Keratinocyte (primary cell): Measurements from ENCODE around the gene QTRT2. TPM values are rescaled to one million over a fixed set of nuclear protein-coding genes. Genes with fewer than 3 reads are reported as not detected.

ENCODE experiments used
- DNase-seq: peaks from one replicate; pipeline ENCODE4 v3.0.0-alpha.2; 2011; ENCODE audit warnings: low read depth, missing footprints, low spot score
- FAIRE-seq: peaks from 2 replicates; lab custom pipeline; 2011; peaks lifted over from hg19 to GRCh38; lab: Jason Lieb, UNC
- H2AFZ ChIP-seq: 2 replicates; pipeline ENCODE4 v1.6.0; 2012; ENCODE audit warnings: low read length, control low read depth, inconsistent platforms; ENCODE audit not compliant: control insufficient read depth
- H3K27ac ChIP-seq: 2 replicates; pipeline ENCODE4 v1.5.1; 2011; ENCODE audit warnings: low read length; ENCODE audit not compliant: control insufficient read depth, insufficient read depth
- H3K27me3 ChIP-seq: 3 replicates; pipeline ENCODE4 v1.6.0; 2011; ENCODE audit warnings: low read length; ENCODE audit not compliant: control insufficient read depth, insufficient read depth; ENCODE audit errors: extremely low read depth
- H3K36me3 ChIP-seq, 2 experiments: 2 replicates in 1 of 2; 3 replicates in 1 of 2; pipeline ENCODE4 v1.5.1; 2011; ENCODE audit warnings: low read length in 2 of 2, mild to moderate bottlenecking in 1 of 2; ENCODE audit not compliant: control insufficient read depth in 2 of 2, insufficient read depth in 2 of 2; ENCODE audit errors: extremely low read depth in 1 of 2
- H3K4me1 ChIP-seq: 3 replicates; pipeline ENCODE4 v1.5.1; 2011; ENCODE audit warnings: low read length; ENCODE audit not compliant: control insufficient read depth, insufficient read depth; ENCODE audit errors: extremely low read depth
- H3K4me2 ChIP-seq: 3 replicates; pipeline ENCODE4 v1.6.0; 2011; ENCODE audit warnings: low read depth, low read length; ENCODE audit not compliant: control insufficient read depth, insufficient read depth; ENCODE audit errors: extremely low read depth
- H3K4me3 ChIP-seq, 3 experiments: fragments of 200-600 bp in 1 of 3; sonication (generic) in 1 of 3; 2 replicates in 2 of 3; 3 replicates in 1 of 3; pipeline ENCODE4 v1.5.1; 2011 to 2016; ENCODE audit warnings: low read length in 3 of 3, mild to moderate bottlenecking in 3 of 3, control low read depth in 2 of 3, inconsistent platforms in 1 of 3, low read depth in 1 of 3, mixed read lengths in 1 of 3, mixed run types in 1 of 3, moderate library complexity in 1 of 3; ENCODE audit not compliant: control insufficient read depth in 2 of 3, insufficient read depth in 2 of 3; ENCODE audit errors: extremely low read depth in 1 of 3
- H3K79me2 ChIP-seq: 2 replicates; pipeline ENCODE4 v1.6.0; 2012; ENCODE audit warnings: low read length; ENCODE audit not compliant: control insufficient read depth, insufficient read depth
- H3K9ac ChIP-seq: 3 replicates; pipeline ENCODE4 v1.6.0; 2011; ENCODE audit warnings: low read length; ENCODE audit not compliant: control insufficient read depth, insufficient read depth; ENCODE audit errors: extremely low read depth
- H3K9me1 ChIP-seq: 3 replicates; pipeline ENCODE4 v1.6.0; 2011; ENCODE audit warnings: low read length; ENCODE audit not compliant: control insufficient read depth, insufficient read depth; ENCODE audit errors: extremely low read depth
- H3K9me3 ChIP-seq: 2 replicates; pipeline ENCODE4 v1.5.1; 2012; ENCODE audit warnings: low read depth, low read length; ENCODE audit not compliant: control insufficient read depth
- H4K20me1 ChIP-seq: 3 replicates; pipeline ENCODE4 v1.6.0; 2011; ENCODE audit warnings: low read length; ENCODE audit not compliant: control insufficient read depth, insufficient read depth; ENCODE audit errors: extremely low read depth
- EZH2 ChIP-seq: IDR thresholded peaks from one replicate; pipeline ENCODE4 v1.6.1; 2012; ENCODE audit warnings: inconsistent platforms, mild to moderate bottlenecking, low read length, moderate library complexity
- dilution Hi-C: fragments of 300-500 bp; cut with MboI; formaldehyde crosslinking; loops from one replicate; pipeline ENCODE4 v1.7.0; 2020; ENCODE audit warnings: low sequenced_read_pairs; ENCODE audit not compliant: extremely low pct_ligation_motif_present
- polyA plus RNA-seq, 5 experiments: library from polyadenylated mRNA; depleted of rRNA in 3 of 5; stranded (reverse) in 3 of 5; stranded (forward) in 1 of 5; unstranded in 1 of 5; fragments of >200 nt; gene quantifications; 1 replicate in 1 of 5; 2 replicates in 3 of 5; 3 replicates in 1 of 5; pipeline versions ENCODE4 v1.2.1 to v1.2.3, GENCODE V29; 2011 to 2012; ENCODE audit warnings: missing spikeins in 2 of 5, low read depth in 1 of 5, low replicate concordance in 1 of 5
- TF ChIP-seq, protein P1 (sequence below), 3 experiments: IDR thresholded peaks in 1 of 3; conservative IDR thresholded peaks in 1 of 3; optimal IDR thresholded peaks in 1 of 3; 2 replicates in 2 of 3; 3 replicates in 1 of 3; pipeline versions ENCODE3 to v1.5.1; 2011; ENCODE audit warnings: low read length in 3 of 3, mild to moderate bottlenecking in 3 of 3, moderate library complexity in 2 of 3, control low read depth in 1 of 3, inconsistent platforms in 1 of 3; ENCODE audit not compliant: insufficient read depth in 2 of 3; ENCODE audit errors: extremely low read depth in 1 of 3

The QTRT2 gene
- polyA plus RNA-seq, 1 donor (not counting 4 experiments of a cell fraction or from before 2014, with no cell fraction given) = 18.3 TPM

DNA sequence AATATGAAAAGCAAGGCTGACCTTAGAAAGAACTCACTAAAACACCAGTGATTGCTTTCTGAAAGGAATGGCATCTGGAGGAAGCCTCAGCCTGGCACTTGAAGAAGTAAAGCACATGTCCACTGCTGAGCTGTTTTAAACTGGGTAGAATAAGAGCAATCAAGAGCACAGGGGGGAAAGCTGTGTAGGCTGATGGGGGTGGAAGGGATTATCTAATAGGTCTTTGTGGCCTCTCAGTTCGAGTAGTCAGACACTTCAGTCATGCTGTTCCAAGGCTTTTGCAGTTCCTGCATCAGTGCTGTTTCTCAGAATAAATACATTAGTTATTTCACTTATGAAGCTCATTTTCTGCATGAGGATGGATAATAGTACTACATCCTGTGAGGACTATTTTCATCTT lies 22.8 kb upstream of the QTRT2 start:
- H3K4me2 ChIP-seq = no peak overlapping the region
- no peaks in the 10 kb centered on the region for H3K4me1 ChIP-seq
- dilution Hi-C loops = no loop called here
- no peaks in the 10 kb centered on the region for H3K79me2 ChIP-seq
- no peak for TF ChIP-seq EZH2
- TF ChIP-seq, protein P1, sequence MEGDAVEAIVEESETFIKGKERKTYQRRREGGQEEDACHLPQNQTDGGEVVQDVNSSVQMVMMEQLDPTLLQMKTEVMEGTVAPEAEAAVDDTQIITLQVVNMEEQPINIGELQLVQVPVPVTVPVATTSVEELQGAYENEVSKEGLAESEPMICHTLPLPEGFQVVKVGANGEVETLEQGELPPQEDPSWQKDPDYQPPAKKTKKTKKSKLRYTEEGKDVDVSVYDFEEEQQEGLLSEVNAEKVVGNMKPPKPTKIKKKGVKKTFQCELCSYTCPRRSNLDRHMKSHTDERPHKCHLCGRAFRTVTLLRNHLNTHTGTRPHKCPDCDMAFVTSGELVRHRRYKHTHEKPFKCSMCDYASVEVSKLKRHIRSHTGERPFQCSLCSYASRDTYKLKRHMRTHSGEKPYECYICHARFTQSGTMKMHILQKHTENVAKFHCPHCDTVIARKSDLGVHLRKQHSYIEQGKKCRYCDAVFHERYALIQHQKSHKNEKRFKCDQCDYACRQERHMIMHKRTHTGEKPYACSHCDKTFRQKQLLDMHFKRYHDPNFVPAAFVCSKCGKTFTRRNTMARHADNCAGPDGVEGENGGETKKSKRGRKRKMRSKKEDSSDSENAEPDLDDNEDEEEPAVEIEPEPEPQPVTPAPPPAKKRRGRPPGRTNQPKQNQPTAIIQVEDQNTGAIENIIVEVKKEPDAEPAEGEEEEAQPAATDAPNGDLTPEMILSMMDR (optimal IDR thresholded peaks at IDR 0.05 in 1 of 3, IDR thresholded peaks at IDR 0.05 in 1 of 3, conservative IDR thresholded peaks at IDR 0.05 in 1 of 3; ENCODE audit: extremely low read depth in 1 of 3, insufficient read depth in 2 of 3, low read length in 3 of 3) = no peak
- H3K9ac ChIP-seq = no peak overlapping the region
- no peaks in the 10 kb centered on the region for H3K9me3 ChIP-seq
- H3K27me3 ChIP-seq = no peaks in the 10 kb centered on the region
- no peak for DNase-seq
- H3K4me3 ChIP-seq = no peak overlapping the region
- H3K27ac ChIP-seq = no peak overlapping the region
- no peaks in the 10 kb centered on the region for H3K9me1 ChIP-seq
- no peaks in the 10 kb centered on the region for H4K20me1 ChIP-seq
- no peak for FAIRE-seq
- H2AFZ ChIP-seq = no peak overlapping the region
- peaks cover 0 to 3% of the 10 kb centered on the region in 2 experiments for H3K36me3 ChIP-seq

DNA sequence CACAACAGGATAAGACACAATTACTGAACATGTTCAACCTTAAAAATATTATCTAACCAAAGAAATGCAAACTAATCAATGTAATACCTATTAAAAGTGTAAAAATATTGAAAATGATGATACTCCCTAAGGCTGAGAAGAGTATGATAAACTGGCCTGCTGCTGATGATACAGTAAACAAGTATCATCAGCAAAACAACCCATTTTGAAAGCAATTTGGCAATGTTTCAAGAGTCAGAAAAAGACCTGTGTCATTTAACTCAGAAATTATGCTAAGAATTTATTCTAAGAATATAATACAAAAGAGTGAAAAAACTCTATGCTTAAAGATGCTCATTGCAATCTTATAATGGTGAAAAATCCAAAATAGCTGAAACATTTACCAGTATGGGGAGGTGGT lies 22.3 kb upstream of the QTRT2 start:
- FAIRE-seq (no peak), DNase-seq (no peak)
- H3K9me1 ChIP-seq = no peaks in the 10 kb centered on the region
- H2AFZ ChIP-seq = no peak overlapping the region
- no peak overlapping the region for H3K4me2 ChIP-seq
- H3K36me3 ChIP-seq = peaks cover 0 to 3% of the 10 kb centered on the region in 2 experiments
- H3K4me3 ChIP-seq = no peak overlapping the region
- H3K27me3 ChIP-seq = no peaks in the 10 kb centered on the region
- TF ChIP-seq, protein P1 (optimal IDR thresholded peaks at IDR 0.05 in 1 of 3, IDR thresholded peaks at IDR 0.05 in 1 of 3, conservative IDR thresholded peaks at IDR 0.05 in 1 of 3; ENCODE audit: extremely low read depth in 1 of 3, insufficient read depth in 2 of 3, low read length in 3 of 3) = no peak
- no peak for TF ChIP-seq EZH2
- dilution Hi-C loops = no loop called here
- no peaks in the 10 kb centered on the region for H3K79me2 ChIP-seq
- H3K9ac ChIP-seq = no peak overlapping the region
- H4K20me1 ChIP-seq = no peaks in the 10 kb centered on the region
- H3K4me1 ChIP-seq = no peaks in the 10 kb centered on the region
- H3K27ac ChIP-seq = no peak overlapping the region
- H3K9me3 ChIP-seq = no peaks in the 10 kb centered on the region
